ENCODE measurements around the gene EPS15.
"Not testable (repeated sequence)": the region's sequence is repeated elsewhere in the genome, so short reads cannot be mapped to it uniquely, and the experiment has no call there.

EPS15 gene

DNA sequence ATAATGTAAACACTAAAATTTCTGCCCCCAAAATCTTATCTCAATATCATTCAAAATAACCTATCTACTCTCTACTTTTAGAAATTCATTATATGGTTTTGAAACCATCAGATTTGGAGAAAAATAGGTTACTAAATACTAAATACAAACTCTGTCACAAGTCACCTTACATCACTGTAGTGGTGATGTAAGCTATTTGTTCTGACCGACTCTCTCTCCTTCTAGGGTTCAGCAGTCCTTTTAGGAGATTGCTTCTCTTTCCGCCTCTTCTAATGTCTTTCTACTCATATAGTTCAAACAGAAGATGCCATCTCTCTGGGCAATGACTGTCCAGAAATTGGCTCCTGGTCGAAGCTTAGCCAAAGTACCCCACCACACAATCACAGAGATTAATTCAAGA is 93.1 kb downstream of the EPS15 start:
- no peak for DNase-seq (ENCODE audit: low read depth, low spot score)

DNA sequence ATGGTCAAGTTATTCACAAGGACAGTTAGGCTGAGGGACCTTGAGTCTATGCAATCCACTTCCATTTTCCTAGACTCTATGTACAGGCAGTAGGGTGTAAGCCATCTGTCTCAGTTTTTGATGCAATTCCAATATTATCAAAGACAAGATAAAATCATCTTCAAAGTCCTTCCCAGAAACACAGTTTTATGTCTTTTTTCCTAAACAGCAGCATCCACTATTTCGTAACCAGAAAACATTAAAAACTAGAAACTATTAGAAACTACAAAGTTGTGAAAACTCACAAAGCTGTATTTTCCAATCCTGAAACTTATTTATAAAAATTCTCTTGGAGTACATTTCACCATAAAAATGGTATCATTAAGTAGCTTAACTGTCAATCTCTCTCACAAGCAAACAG is 93.8 kb downstream of the EPS15 start:
- DNase-seq (ENCODE audit: low read depth, low spot score) = no peak

DNA sequence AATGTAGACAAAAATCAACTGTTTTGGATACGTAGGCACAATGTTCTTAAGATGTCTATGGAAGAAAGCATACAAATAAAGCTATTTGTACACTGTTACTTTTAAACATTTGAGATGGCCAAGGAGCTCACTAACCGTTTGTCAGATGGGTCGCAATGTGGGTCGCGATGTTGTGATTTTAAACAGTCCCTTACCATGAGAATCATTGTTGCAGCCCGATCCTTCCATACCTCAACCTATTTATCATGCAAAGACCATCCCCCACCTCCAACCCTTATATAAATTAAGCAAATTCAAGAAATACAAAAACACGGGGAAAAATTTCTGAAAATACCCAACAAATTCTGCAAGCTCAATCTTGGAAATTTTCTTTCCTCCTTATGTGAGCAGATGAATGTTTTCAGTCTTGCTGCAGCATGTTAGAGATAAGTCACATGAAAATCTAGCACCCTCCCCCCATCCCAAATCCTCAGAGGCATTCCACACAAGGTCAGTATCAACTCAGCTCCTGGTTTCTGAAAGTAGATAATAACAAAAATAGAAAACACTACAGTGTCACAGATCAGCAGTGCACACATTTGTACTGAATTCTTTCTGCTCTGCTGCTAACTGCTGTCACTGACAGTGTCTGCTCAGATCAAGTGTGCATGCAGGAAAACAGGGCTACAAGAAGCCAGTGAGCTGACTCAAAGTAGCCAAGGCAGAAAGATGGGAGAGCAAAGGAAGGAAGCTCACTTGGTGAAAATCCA is 95.8 kb downstream of the EPS15 start:
- DNase-seq (ENCODE audit: low read depth, low spot score) = peak; percentile 21

DNA sequence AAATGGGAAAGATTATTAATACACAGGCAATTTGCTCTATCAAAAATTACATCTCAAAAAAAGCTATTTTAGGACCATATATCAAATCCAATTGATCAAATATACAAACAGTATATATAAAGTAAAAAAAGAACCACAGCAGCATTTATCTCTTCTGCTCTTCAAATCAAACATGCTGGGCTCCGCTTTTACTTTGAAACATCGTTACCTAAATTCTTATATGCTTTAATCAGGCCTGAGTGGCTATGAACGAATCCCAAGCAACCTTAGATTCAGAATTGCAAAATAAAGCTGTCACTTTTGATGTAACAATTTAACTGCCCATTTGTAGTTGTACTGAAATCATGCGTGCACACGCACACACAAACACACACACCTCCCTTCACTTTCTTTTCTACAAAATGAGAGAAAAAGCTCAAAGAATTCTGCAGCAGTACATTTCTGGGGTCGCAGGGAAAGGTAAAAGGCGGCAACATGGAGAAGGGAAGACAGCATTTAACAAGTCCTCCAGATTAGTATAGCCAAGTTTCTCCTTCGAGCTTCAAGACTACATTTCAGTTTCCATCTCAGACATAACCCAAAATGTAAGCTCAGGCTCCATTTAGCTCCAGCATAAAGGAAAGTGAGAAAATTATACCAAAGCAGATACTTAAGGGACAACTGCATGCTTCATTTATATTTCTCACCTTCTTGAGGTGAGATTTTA is 96.5 kb downstream of the EPS15 start:
- peak; percentile 4 for DNase-seq (ENCODE audit: low read depth, low spot score)

DNA sequence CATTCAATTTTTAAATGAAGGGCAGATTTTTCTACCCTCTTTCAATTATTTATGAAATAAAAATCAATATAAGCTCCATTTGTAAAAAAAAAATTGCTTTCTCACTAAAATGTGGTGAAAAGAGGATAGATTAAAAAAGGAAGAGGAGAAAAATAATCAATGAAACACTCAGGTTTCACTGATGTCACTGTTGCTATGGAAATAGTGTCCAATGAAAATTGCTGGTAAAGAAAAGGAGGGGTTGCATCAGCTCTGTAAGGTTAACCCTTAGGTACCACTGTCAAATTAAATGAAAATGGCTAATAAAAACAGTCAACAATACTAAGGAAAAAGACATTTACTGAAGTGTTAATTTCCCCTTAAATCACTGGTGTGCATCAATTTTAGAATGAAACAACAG is 97.1 kb downstream of the EPS15 start:
- peak; percentile 71 for DNase-seq (ENCODE audit: low read depth, low spot score)

DNA sequence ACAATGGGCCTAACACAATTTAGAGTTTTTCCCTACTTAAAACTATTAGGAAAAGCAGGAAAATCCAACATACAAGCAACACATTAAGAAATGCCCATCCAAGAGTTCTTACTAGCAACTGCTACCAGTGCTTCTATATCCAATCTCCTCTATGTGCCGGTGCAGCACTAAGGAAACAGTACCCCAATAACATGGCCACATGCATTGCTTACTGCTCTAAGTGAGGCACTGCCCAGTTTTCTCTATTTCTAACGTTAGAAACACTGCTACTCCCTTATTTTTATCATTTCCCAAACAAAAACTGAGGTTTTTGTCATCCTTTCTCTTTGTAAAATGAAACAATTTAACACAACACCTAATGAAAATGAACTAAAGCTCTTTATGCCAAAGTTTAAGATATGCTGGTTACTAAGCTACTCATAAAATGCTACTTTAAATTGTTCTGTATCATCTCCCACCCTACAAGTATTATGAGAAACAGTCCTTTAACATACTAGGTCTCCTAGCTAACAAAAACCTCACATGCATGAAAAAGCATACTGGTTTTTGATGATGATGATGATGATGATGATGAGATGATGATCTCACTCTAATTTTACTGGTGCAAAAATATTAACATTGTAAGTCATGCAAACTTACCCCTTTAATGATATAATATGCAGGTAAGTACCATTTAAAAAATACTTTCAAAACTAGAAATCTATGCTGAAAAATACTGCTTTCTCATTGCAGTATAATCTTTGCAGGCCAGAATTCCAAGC is 98.0 kb downstream of the EPS15 start:
- DNase-seq (ENCODE audit: low read depth, low spot score) = no peak

DNA sequence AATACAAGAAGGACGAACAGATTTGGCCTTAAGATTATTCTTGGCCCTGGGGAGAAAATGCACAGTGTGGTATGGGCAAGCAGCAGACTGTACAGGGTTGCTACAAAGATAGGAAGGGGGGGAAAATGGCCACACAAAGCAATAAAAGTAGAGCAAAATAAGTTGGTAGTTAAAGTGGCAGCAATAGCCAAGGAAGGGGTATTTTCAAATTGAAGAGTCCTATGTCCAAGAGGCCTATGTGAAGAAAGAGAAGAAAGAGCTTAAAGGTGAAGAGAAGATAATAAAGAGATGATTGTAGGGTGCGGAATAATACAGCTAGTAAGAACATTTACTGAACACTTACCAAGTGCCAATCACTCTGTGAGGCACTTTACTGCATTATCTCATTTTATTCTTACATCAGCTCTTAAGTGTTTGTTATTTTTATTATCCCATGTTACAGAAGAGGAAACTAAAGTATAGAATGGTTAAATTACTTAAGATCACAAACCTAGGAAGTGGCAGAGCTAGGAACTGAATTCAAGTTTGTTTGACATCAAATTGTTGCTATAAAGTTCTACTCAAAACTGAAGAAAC is 100.6 kb downstream of the EPS15 start:
- no peak for DNase-seq (ENCODE audit: low read depth, low spot score)

DNA sequence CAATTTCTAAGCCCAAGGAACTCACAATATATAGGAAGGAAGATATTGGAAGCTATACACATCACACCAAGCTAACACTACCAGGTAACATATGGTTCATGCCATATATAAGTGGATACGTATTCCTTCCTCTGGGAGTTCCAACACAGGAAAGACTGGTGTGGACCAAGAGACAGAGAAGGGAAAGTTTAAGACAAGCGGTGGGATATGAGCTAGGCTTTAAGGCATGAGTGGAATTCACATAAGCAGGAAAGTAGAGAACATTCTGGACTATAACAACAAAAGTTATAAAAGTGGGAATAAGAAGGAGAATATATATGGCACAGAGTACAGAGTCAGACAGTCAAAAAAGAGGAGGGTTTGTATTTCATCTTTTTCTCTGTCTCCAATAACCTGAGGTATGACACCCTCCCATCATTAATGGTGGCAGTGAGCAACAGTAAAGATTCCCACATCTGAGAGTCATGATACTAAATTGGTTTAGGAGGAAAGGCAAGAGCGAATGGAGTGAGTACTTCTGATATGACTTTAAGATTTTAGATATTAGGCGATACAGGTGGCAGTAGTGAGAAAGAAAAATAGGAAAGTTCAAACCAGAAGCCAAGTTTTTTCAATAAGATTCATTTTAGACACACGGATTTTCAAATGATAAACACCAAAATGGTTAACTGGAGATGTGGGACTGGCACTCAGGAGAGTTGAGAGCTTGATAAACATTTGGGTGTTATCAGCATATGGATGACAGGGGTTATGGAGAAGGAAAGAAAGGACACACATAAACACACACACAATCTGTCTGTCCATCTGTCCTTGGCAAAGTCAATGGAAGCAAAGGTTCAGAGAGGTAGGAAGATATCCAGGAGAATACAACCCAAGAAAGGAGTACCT is 101.3 kb downstream of the EPS15 start:
- DNase-seq (ENCODE audit: low read depth, low spot score) = peak; percentile 71

DNA sequence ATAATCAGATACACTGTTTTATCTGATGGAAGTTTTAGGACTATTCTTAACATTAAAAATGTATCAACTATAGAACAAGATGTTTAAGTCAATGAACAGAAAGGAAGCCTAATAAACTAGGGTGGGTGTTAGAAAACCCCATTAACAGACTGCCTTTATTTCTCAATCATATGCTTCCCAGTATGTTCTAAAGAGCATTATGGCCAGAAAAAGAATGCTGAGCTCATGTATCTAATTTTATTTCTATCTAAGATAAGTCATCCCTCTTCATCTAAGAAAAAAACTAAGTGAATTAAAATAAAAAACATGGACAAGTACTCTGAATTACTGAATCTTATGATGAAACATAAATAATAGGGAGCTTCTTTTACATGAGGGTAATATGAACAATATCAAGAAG is 102.2 kb downstream of the EPS15 start:
- no peak for DNase-seq (ENCODE audit: low read depth, low spot score)

DNA sequence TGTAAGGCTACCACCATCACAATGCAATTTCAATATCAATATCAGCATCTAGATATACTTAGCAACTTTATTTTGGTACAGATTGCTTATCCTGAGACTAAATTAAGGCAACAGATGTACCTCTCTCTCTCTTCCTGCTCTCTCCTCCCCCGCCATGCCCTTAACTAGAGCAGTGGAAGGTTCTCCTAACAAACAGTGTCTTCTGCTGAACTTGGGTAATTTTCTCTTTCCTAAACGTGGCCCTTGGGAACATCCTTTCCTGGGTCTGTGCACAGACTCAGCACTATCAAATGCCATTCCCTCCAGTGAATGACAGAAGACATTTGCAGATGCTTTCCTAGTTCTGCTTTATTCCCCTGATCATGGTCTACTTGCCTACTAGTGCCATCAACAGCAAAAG is 103.1 kb downstream of the EPS15 start:
- DNase-seq (ENCODE audit: low read depth, low spot score) = no peak

DNA sequence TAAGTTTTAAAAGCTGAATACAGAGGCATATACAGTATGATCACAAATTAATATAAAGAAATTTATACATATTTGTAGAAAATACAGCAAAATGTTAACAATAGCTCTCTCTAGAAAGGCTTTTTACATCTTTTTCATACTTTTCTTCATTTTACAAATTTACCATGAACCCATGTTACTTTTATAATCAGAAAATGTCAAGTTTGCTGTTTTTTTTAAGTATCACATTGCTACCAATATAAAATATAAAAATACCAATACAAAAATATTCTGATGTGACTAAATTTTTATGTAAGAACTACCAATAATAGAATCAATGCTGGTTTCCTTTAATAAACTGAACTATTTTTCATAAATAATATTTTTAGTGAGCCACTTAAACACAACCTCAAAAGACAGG is 104.3 kb downstream of the EPS15 start:
- no peak for DNase-seq (ENCODE audit: low read depth, low spot score)

DNA sequence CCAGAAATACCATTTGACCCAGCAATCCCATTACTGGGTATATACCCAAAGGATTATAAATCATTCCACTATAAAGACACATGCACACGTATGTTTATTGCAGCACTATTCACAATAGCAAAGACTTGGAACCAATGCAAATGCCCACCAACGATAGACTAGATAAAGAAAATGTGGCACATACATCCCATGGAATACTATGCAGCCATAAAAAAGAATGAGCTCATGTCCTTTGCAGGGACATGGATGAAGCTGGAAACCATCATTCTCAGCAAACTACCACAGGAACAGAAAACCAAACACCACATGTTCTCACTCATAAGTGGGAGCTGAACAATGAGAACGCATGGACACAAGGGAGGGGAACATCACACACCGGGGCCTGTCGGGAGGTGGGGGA is 107.2 kb downstream of the EPS15 start:
- not testable (repeated sequence) for DNase-seq (ENCODE audit: low read depth, low spot score)

DNA sequence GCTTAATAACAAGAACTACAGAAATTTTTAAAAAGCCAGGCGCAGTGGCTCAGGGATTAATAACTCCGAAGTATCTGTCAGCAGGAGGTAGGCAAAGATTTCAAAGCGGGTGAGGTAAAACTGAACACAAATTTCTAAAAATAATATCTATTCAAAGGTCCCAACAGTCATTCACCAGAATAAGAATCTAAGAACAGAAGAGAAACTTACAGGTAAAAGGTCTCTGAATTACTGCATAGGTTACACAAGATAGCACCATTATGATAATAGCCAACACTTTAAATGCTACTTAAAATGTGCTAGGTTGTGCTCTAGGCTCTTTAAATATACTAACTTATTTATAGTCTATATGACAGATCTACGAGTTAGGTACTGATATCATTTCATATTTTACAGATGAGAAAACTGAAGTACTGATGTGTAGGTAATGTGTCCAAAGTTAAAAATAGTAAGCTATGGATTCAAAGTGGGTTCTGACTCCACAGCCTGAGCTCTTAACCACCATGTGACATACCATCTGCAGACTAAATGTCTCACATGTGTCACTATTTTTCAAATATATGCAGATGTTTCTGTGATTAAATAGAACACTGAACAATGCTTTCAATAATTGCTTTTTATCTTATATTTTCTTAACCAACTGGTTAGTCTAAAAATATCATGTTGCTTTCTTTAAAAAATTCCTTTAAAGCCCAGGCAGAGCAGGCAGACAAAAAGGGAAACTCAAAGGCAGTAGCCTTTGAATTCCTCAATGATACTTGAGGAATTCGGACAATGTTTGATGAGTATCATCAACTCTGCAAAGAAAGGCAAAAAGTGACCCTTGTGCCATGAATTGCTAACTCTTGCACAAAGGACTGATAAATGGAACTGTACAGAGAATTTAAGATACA is 108.3 kb downstream of the EPS15 start:
- peak; percentile 20 for DNase-seq (ENCODE audit: low read depth, low spot score)

DNA sequence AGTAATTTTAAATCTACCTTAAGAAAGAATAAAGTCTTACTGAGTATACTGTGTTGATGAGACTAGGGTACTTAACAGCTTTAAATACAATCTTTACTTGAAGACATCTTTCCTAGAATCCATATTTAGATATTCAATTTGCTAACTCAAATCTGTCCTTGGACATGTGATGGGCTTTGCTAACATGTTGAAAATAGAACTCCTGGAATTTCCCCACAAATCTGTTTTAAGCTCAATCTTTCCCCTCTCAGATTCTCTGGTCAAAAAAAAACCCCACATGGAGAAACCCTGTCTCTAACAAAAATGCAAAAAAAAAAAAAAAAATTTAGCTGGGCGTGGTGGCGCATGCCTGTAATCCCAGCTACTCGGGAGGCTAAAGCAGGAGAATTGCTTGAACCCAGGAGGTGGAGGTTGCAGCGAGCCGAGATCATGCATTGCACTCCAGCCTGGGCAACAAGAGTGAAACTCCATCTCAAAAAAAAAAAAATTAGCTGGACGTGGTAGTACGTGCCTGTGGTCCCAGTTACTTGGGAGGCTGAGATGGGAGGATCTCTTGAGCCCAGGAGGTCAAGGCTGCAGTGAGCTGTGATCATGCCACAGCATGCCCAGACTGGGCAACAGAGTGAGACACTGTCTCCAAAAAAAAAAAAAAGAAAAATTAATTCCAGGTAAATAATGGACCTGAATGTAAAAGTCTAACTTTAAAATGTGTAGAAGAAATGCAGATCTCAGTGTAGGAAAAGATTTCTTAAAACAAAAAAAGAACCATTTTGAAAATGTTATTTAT is 109.1 kb downstream of the EPS15 start:
- not testable (repeated sequence) for DNase-seq (ENCODE audit: low read depth, low spot score)

DNA sequence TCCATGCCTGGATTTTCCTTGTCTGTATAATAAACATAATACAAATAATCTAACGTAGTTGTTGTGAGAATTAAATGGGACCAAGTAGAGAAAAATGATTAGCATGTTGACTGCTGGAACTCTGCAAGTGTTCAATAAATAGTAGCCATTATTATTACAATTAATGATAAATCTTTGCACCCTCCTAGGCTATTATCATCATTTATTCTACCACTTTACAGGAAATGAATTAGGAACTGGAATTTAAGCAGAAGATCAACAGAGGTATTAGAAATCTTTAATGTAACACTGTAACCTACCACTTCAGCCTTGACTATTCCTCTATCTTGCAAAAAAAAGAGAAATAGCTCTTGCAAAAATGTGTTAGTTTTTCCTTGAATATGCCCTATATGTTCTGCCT is 126.8 kb downstream of the EPS15 start:
- no peak for DNase-seq (ENCODE audit: low read depth, low spot score)

DNA sequence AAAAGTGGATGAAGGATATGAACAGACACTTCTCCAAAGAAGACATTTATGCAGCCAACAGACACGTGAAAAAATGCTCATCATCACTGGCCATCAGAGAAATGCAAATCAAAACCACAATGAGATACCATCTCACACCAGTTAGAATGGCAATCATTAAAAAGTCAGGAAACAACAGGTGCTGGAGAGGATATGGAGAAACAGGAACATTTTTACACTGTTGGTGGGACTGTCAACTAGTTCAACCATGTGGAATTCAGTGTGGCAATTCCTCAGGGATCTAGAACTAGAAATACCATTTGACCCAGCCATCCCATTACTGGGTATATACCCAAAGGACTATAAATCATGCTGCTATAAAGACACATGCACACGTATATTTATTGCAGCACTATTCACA is 128.4 kb downstream of the EPS15 start:
- not testable (repeated sequence) for DNase-seq (ENCODE audit: low read depth, low spot score)

DNA sequence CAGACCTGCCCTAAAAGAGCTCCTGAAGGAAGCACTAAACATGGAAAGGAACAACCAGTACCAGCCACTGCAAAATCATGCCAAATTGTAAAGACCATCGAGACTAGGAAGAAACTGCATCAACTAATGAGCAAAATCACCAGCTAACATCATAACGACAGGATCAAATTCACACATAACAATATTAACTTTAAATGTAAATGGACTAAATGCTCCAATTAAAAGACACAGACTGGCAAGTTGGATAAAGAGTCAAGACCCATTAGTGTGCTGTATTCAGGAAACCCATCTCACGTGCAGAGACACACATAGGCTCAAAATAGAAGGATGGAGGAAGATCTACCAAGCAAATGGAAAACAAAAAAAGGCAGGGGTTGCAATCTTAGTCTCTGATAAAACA is 131.8 kb downstream of the EPS15 start:
- DNase-seq (ENCODE audit: low read depth, low spot score) = not testable (repeated sequence)

DNA sequence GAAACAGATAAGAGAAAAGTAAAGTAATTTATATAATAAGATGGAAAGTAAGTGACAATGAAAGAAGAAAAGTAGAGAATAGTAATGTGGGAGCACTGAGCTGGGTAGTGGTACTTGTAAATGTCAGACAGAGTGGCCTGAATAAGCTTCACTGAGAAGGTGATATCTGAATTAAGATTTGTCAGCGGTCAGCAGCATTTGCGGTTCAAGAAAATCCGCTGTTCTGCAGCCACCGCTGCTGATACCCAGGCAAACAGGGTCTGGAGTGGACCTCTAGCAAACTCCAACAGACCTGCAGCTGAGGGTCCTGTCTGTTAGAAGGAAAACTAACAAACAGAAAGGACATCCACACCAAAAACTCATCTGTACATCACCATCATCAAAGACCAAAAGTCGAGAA is 132.8 kb downstream of the EPS15 start:
- not testable (repeated sequence) for DNase-seq (ENCODE audit: low read depth, low spot score)

DNA sequence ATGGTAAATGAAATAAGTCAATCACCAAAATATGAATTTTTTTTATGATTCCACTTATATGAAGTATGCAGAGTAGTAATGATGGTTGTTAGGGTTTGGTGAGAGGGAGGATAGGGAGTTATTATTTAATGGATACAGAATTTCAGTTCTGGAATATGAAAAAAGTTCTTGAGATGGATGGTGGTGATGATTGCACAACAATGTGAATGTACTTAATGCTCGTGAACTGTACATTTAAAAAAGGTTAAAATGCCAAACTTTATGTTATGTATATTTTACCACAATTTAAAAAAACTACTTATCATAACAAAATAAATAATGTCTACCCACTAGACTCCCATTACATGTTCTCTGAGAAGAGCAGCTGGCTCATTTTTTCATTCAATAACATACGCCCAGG is 133.3 kb downstream of the EPS15 start:
- DNase-seq (ENCODE audit: low read depth, low spot score) = no peak

Data from astrocyte of the hippocampus (primary cell).